Esophagus squamous epithelium (tissue), 4 donors: ENCODE data around the gene GPRC5A.

Experiments used
- CTCF ChIP-seq, 6 experiments: fragments of 450-650 bp in 4 of 6; fragments of 200-600 bp in 2 of 6; sonication (generic) in 2 of 6; IDR thresholded peaks; one replicate each; pipeline ENCODE4 v1.5.1; 2016 to 2019; ENCODE audit warnings: antibody characterized with exemption in 6 of 6, mild to moderate bottlenecking in 4 of 6, moderate library complexity in 4 of 6
- POLR2A ChIP-seq, 4 donors: fragments of 450-650 bp; IDR thresholded peaks; one replicate each; pipeline ENCODE4 v1.6.1; 2017; ENCODE audit warnings: antibody characterized with exemption in 4 of 4, mild to moderate bottlenecking in 4 of 4, moderate library complexity in 3 of 4

DNA sequence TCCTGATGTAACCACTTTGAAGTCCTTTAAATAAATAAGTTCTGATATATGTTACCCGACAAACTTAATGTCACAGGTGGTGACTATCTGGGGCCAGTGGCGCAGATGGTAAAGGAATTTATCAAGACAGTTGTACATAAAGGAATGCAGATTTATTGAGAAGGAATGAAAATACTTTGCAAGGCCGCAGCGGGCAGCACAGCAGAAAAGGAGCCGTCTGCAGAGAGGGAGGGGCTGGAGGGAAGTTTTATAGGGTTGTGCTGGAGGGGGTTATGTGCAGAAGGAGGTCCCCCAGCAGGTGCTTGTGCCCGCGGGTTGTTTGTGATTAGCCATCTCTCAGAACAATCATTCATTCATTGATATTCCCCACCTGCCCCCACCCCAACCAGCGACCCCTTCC, 43.2 kb downstream of the GPRC5A start:
- TF ChIP-seq POLR2A (IDR thresholded peaks at IDR 0.05): no peak
- TF ChIP-seq CTCF (IDR thresholded peaks at IDR 0.05): no peak
